Stimulated activated CD8-positive, alpha-beta memory T cell treated with anti-CD3 and anti-CD28 coated beads, Interleukin-12 subunit alpha, Interleukin-12 subunit beta, amount 100 ng/mL, for 1 hour (primary cell): Measurements from ENCODE around the gene HSF5.
"Not testable (repeated sequence)": the region's sequence is repeated elsewhere in the genome, so short reads cannot be mapped to it uniquely, and the experiment has no call there.

Experiments used
- DNase-seq: peaks from one replicate; pipeline ENCODE4 v3.0.0-alpha.2; 2020; ENCODE audit warnings: low read depth

The HSF5 gene

GRCh38 chr17:58412961-58413586 lies 75.1 kb downstream of the HSF5 start:
- DNase-seq: no peak

DNA sequence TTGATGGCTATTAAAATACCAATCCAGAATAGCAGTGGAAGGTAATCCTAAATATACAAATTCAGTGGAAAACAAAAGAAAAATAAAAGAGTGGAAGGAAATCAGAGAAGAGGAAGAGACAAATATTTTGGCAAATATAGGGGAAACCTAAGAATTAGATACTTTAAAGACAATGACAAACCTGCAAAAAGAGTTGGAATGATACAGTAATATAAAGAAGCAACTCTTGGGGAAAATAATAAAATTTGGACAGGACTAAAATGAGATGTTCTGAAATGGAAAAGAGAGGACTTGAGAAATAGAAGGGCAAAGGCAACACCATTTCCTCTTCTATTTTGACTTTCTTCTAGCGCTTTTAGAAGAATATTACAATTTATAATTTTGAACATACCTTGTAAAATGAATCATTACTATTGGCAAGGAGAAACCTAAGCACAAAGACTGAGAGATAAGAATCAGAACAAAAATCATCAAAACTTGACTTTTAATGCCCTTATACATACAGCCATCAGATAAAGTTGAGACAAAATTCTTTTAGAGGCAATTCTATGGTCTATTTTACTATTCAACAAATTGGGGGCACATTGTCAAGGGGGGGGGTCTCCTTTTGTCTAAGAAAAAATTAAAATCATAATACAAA lies 76.0 kb downstream of the HSF5 start:
- no peak for DNase-seq

- no peak for DNase-seq
Measured at GRCh38 chr17:58411408-58411894, 76.8 kb downstream of the HSF5 start.

- no peak for DNase-seq
Measured at GRCh38 chr17:58410714-58411407, 77.3 kb downstream of the HSF5 start.

DNA sequence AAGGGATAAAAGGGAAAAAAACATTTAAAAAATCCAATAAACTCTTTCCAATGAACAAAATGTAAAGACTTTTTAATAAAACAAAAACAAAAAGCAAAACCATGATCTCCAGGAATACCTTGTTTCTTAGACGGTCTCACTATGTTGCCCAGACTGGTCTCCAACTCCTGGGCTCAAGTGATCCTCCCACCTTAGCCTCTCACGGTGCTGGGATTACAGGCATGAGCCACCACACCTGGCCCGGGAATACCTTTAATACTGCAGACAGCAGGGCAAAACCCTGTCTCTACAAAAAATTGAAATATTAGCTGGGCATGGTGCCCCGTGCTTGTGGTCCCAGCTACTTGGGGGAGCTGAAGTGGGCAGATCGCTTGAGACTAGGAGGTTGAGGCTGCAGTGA lies 78.8 kb downstream of the HSF5 start:
- DNase-seq: no peak

GRCh38 chr17:58403311-58403710 lies 84.9 kb downstream of the HSF5 start:
- no peak for DNase-seq

DNA sequence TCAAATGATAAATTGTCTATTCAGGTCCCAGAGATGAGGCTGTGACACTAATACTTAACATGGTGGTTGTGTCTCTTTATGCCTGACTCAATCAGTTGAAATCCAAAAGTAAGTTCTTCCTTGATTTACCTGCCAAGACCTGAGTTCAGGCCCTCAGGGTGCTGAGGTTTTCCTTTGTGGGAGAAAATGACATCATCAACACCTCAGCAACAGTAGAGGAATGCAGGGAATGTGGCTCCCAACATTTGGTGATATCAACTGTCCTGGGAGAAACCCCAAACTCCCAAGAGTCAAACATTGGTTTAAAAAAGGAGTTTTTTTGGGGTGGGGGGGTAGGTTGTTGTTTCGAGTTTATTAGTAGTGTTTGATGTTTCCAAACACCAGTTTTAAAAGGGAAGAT lies 85.5 kb downstream of the HSF5 start:
- DNase-seq: no peak

- no peak for DNase-seq
Measured at GRCh38 chr17:58402047-58402446, 86.2 kb downstream of the HSF5 start.

- DNase-seq: no peak
Measured at GRCh38 chr17:58401287-58401686, 86.9 kb downstream of the HSF5 start.

- DNase-seq: no peak
Measured at GRCh38 chr17:58400826-58401225, 87.4 kb downstream of the HSF5 start.

DNA sequence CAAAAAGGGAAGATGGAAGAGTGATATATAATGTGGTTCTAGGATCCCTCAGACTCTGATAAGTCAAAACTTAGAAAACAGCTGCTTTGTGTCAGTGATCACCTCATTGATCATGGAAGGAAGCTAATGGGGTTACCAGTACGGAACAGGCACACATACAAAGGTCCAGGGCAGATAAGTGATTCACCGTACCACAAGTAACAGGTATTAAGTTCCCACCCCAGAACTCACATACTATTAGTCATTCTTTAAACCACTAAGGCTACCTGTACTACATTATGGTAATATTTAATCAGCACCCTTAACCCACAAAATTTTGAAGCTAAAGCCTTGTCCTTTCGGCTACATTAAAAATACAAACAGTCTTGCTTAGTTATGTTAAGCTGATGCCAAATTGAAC lies 88.2 kb downstream of the HSF5 start:
- DNase-seq: no peak

DNA sequence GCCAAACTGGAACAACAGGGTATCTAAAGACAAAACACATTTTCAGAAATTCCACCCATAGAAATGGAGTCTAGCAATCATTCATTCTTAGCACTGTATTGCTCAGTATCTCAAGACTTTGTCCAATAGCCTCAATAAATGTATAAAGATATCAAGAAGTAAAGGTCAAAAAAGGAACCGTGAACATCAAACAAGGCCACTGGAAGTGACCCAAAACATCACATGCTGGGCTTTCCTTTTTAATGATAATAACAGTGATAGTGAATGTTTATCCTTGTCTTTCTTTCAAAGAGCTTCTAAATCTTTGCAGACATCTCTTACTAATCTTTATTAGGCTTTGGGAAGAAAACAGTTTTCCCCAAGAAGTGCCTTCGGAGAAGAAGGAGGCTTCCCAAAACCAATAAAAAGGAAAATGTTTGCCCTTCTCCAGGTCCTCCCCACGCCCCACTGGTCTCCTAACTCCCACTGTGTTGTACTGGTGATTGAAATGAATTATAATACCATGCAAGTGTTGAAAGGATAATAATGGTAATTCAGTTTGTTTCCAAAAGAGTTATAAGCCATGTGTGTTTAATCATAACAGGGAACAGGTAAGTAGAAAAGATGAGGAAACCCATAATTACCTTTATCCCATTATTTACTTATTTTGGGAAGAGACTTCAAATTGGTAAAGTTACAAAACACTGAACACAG lies 89.5 kb downstream of the HSF5 start:
- no peak for DNase-seq

GRCh38 chr17:58397421-58397820 lies 90.8 kb downstream of the HSF5 start:
- DNase-seq: not testable (repeated sequence)

GRCh38 chr17:58396173-58396572 lies 92.0 kb downstream of the HSF5 start:
- DNase-seq: no peak

GRCh38 chr17:58394534-58395223 lies 93.5 kb downstream of the HSF5 start:
- no peak for DNase-seq

- DNase-seq: no peak
Measured at GRCh38 chr17:58391302-58391984, 96.8 kb downstream of the HSF5 start.

GRCh38 chr17:58390884-58391283 lies 97.3 kb downstream of the HSF5 start:
- no peak for DNase-seq

DNA sequence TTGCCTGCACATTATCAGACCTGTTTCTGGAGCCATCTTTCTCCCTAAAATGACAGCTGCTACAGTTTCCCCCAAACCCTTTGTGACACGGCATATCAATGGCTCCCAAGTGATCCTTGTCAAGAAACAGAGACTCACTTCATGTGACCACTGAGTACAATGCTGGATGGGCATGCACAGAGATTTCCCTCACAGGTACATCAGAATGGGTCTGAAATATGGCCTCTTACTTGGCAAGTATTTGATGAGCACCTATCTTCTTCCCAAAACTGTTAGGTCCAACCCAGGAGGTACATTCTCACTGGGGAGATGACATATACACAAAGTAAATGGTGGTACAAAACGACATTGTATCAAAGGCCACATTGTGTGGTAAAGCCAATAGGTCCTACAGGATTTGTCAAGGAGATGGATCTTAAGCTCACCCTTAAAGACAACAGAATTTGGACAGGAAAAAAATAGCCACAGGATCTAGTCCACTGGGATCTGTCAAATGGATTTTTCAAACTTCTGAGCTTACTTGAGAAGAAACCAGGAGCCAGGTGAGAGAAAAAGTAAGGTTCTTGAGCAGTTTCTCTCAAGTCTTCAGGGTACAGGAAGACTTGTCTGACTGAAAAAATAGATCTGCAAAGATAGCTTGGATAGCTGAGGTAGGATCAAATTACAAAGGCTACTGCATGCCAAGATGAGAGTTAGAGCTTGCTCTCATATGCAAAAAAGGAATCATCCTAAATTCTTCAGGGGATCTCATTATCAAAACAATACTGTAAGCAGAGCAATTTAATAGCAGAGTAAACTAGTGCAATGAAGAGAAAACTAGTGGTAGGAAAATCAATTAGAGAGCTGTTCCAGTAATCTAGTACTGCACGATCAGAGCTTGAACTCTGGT lies 99.7 kb downstream of the HSF5 start:
- no peak for DNase-seq

GRCh38 chr17:58387834-58388233 lies 100.4 kb downstream of the HSF5 start:
- no peak for DNase-seq

DNA sequence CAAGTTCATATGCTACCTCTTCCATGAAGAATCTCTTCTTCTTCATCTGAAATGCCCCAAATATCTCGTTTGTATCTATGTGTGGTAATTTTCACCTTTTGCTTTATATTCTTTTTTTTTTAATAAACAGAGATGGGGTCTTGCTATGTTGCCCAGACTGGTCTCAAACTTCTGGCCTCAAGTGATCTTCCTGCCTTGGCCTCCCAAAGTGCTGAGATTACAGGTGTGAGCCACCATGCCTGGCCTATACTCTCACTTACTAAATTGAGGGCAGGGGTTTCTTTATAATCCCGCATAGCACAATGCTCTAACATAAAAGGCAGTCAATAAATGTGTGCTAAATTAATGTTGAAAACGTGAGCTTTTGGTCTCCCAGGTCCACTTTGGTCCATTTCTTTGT lies 101.5 kb downstream of the HSF5 start:
- no peak for DNase-seq
